Activated naive CD4-positive, alpha-beta T cell treated with anti-CD3 and anti-CD28 coated beads, Interleukin-2, amount 50 U/mL, for 72 hours (primary cell): ENCODE measurements around the gene DNAH2. TPM values are rescaled to one million over a fixed set of nuclear protein-coding genes. Genes with fewer than 3 reads are reported as not detected.
A peak's percentile ranks its signal among the peaks of the same experiment; 100 is the strongest.
"Not testable (repeated sequence)": the region's sequence is repeated elsewhere in the genome, so short reads cannot be mapped to it uniquely, and the experiment has no call there.

Source experiments
- ATAC-seq, 2 donors: fragments of 150-1000 bp; cut with Tn5 transposase; 2 replicates each; pipeline ENCODE4 v1.10.0; 2021; ENCODE audit warnings: mild to moderate bottlenecking in 2 of 2, moderate library complexity in 2 of 2
- DNase-seq, 2 donors: peaks; one replicate each; pipeline ENCODE4 v3.0.0; 2021 to 2022; ENCODE audit warnings: low spot score in 2 of 2
- H3K27ac Mint-ChIP-seq, 2 donors: one replicate each; pipeline ENCODE4 v1.8.0; 2022; ENCODE audit warnings: mild to moderate bottlenecking in 2 of 2, mixed read lengths in 2 of 2
- H3K36me3 Mint-ChIP-seq, 2 donors: one replicate each; pipeline ENCODE4 v1.8.0; 2022; ENCODE audit warnings: mixed read lengths in 2 of 2
- H3K9me3 Mint-ChIP-seq, 2 donors: one replicate each; pipeline ENCODE4 v1.8.0; 2022; ENCODE audit warnings: mixed read lengths in 2 of 2
- total RNA-seq, 2 donors: library from RNA; stranded (reverse); gene quantifications; one replicate each; pipeline ENCODE4 v1.2.3, GENCODE V29; 2022

DNAH2 gene
- total RNA-seq, 2 donors from 2014 or later: 0.05 to 0.19 TPM

DNA sequence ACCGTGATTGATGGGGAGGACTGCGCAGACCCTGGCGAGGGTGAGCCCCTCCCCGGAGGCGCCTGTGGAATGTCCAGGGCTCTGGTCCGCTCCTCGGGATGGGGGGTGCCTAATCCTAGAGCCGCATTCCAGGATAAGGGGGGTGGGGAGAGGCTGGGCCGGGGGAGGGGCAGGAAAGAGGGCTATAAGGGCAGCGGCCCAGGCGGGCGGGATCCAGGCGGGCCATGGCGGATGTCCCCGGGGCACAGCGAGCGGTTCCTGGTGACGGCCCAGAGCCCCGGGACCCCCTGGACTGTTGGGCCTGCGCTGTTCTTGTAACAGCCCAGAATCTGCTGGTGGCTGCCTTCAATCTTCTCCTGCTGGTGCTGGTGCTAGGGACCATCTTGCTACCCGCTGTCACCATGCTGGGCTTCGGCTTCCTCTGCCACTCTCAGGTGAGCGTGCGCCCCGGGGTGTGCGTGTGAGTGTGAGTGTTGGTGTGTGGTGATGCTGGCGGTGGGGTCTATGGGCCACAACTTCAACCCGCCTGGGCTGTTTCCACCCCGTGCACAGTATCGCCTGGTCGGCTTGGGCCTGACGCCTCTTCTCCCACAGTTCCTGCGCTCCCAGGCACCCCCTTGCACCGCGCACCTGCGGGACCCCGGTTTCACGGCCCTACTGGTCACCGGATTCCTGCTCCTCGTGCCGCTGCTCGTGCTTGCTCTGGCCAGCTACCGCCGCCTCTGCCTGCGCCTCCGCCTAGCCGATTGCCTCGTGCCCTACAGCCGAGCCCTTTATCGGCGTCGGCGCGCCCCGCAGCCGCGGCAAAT is 137.5 kb downstream of the DNAH2 start, which contains the start of gene TMEM88:
TMEM88 (plus strand) TSS at position 216 of the 809 bp plus-strand sequence; CDS start at position 225, 9 bp downstream.
- Mint-ChIP-seq H3K27ac (no peak within 1 kb of the TSS), H3K9me3 (no peaks in the 10 kb centered on the region), H3K36me3 (peaks cover 5 to 6% of the 10 kb centered on the region in 2 donors)
- DNase-seq: peak in 1 of 2 donors; percentile 60
- ATAC-seq: no peak

DNA sequence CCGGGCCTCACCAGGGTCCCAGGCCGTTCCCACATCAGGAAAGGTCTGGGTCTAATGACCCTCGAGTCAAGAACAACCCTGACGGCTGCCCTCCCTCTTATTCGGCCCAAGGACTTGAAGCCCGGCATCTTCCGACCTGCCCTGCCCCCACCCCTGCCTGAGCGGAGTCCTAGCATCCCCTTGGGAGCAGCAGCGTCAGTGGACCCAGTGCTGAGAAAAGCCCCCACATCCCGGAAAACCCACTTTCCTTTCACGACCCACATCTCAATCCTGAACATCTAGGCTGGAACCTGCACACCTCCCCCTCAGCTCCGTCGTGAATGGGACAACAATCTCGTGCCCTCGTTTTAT is 138.1 kb downstream of the DNAH2 start:
- no peak overlapping the region for H3K27ac Mint-ChIP-seq
- ATAC-seq (no peak), DNase-seq (no peak)
- H3K36me3 Mint-ChIP-seq: peaks cover 5% of the 10 kb centered on the region in 2 donors
- no peaks in the 10 kb centered on the region for H3K9me3 Mint-ChIP-seq

DNA sequence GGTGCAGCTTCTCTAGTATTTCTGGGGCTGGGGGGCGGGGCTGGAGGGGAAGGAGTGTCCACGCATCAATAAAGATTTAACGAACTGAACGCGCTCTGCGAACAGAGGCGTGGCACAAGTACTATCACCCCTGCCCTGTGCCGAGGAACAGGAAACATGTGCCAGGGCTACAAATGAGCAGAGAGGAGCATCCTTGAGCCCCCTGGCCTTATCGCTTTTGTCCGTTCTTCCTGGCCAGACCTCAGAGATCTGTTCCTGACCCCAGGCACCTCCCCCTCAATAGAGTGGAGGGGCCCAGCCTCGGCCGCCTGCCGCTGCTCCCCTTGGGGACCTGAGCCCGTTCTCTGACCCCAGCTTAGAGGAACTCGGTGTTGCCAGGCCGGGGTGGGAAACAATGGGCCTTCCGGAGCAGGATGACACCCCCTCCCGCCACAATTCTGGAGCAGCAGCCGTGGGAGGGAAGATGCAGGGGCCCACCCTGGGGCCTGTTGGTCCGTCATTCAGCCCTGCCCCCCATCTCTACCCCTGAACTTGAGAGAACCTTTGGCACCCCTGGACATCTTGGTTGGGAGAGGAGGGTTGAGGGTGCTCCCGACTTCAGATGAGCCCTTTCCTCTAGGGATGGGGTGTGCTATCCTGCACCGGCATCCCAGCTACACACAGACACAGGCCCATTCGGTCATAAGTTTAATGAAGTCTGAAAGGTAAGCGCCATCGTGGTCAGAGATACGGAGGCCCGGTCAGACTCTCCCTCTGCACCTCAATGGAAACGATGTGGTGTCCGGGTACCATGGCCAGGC is 138.7 kb downstream of the DNAH2 start:
- peak in 1 of 2 donors; percentile 49 for DNase-seq
- H3K36me3 Mint-ChIP-seq: peaks cover 0 to 5% of the 10 kb centered on the region in 2 donors
- H3K27ac Mint-ChIP-seq: no peak overlapping the region
- ATAC-seq: no peak
- no peaks in the 10 kb centered on the region for H3K9me3 Mint-ChIP-seq

DNA sequence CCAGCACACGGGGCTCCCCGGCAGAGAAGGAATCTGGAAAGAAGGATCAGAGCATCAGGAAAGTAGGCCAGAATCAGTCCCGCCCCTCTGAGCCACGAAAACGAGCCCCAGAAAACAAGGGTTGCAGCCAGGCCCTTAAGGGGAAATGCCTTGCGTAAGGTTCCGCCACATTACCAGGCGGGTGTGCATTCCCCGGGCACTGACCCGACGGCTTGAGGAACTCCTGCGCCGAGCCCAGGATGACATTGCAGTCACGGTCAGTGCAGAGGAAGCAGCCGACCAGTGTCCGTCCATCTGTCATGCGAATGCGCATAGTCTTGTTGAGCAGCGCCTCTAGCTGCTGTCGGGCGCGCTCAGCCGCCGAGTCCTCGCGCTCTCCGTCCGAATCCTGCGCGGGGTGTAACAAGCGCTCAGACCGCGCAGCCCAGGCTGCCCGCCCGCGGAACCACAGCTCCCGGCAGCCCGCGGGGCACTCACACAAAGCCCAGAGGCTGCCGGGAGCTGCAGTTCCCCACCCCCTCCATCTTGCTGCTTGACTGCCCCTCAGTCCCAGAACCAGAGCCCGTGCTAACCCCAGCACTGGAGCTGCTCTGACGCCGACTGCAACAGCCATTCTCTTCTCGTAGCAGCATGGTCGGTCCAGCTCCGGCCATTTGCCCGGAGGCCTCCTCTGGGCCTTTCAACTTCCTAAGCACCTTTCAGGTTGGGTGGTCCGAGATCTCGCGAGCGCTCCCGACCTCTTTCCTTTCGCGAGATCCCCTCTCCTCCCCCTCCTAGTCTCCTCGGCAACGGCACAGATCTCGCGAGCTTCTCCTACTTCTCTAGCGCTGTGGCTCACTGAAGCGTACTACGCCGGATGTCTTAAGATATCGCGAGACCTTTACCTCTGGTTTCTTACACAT is 139.5 kb downstream of the DNAH2 start, which contains the start of gene NAA38:
NAA38 (minus strand) TSS at position 749 of the 902 bp plus-strand sequence; CDS start at position 653, 96 bp downstream.
- Mint-ChIP-seq H3K36me3 (no peaks in the 10 kb centered on the region), H3K9me3 (no peaks in the 10 kb centered on the region), H3K27ac (no peak within 1 kb of the TSS)
- DNase-seq: peak; percentile 87 to 94
- peak; percentile 91 to 94 for ATAC-seq

DNA sequence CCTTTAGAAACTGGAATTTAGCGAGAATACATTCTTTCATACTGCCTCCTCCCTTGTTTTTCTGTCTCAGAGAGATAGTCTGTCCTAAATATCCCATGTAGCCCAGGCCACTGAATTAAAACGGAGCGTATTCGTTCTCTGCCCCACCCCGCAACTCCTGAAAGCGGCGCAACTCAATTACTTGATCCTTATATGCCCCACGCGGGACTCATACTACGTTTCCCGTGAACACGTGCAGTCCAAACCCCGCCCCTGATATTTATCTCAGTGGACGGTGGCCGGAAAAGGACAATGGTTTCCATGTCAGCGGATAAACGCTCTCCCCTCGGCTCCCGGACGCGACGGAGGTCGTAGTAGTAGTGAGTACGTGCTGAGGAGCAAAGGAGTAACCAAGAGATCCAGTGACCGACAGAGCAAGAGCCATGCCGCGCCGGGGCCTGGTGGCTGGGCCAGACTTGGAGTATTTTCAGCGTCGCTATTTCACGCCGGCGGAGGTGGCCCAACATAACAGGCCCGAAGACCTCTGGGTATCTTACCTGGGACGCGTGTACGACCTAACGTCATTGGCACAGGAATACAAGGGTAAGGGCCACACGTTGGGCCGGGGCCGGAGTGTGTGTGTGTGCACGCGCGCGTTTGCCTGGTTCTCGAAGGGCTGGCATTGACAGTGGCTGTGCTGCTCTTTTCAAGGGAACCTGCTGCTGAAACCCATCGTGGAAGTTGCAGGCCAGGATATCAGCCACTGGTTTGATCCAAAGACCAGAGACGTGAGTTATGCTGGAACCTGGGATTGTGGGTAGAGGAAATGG is 140.4 kb downstream of the DNAH2 start, which contains the start of gene CYB5D1:
CYB5D1 (plus strand) TSS at position 291 of the 809 bp plus-strand sequence; CDS start at position 423, 132 bp downstream.
- Mint-ChIP-seq H3K36me3 (no peaks in the 10 kb centered on the region), H3K9me3 (no peaks in the 10 kb centered on the region)
- peak; percentile 57 to 58 for ATAC-seq

DNA sequence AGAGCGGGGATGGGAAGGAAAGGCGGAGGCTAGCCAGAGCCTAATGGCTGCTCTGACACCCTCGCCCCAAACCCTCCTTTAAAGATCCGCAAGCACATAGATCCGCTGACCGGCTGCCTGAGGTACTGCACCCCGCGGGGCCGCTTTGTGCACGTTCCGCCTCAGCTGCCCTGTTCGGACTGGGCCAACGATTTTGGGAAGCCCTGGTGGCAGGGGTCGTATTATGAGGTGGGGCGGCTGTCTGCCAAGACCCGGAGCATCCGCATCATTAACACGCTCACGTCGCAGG is 140.9 kb downstream of the DNAH2 start:
- Mint-ChIP-seq H3K36me3 (no peaks in the 10 kb centered on the region), H3K9me3 (no peaks in the 10 kb centered on the region), H3K27ac (no peak overlapping the region)
- ATAC-seq (no peak), DNase-seq (peak in 1 of 2 donors; percentile 56)

More for the DNA sequence above, 140.4 kb downstream of the DNAH2 start, which contains the start of gene CYB5D1:
- DNase-seq: peak; percentile 83 to 87
- H3K27ac Mint-ChIP-seq: no peak within 1 kb of the TSS

DNA sequence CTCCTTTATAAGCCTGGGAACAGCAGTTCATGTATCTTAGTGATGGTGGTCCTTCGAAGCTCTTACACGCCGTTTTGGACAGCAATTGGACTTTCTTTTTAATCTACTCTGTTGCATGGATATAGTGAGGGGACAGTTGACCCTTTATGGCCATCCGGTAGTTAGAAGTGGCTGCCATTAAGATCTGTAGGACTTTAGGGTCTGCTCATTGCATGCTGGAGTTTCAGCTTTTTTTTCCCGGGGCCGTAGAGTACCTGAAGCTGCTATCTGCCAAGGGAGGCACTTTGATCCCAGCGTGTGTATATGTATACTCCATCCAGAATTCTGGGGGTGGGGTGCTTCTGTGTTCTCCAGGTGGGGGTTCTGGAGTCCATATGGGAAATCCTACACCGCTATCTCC is 141.5 kb downstream of the DNAH2 start:
- Mint-ChIP-seq H3K27ac (no peak overlapping the region), H3K9me3 (no peaks in the 10 kb centered on the region), H3K36me3 (no peaks in the 10 kb centered on the region)
- DNase-seq (no peak), ATAC-seq (no peak)

DNA sequence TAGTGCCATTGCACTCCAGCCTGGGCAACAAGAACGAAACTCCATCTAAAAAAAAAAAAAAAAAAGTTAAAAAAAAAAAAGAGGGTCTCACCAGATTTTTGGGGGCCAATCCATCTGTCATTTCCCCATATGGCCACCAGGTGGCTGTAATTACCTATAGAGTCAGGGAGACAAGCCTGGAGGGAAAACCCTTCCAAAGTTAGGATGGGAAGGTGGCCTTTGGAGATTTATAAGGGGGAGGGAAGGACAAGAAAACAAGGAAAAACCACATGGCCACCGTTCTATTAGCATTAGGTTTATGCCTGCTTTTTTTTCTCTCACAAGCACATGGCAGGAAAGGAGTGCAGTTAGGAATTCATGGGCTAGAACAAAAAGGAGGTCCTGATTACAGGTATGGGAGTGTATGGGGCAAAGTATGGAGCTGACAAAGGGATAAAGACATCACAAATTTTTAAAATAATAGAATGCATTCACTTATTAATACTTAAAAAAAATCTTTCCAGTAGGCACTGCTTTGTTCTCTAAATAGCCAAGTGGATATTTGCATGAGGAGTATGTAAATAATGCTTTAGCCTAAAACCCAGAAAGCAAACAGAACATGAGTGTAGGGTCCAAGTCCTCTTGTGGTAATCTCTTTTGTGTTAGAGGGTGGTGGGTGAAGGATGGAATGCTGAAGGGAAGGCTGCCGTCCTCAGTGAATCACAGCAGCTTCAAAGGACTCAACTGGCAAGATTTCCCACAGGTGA is 145.3 kb downstream of the DNAH2 start:
- peak overlapping the region in 1 of 2 donors; percentile 16 for H3K27ac Mint-ChIP-seq
- DNase-seq: no peak

DNA sequence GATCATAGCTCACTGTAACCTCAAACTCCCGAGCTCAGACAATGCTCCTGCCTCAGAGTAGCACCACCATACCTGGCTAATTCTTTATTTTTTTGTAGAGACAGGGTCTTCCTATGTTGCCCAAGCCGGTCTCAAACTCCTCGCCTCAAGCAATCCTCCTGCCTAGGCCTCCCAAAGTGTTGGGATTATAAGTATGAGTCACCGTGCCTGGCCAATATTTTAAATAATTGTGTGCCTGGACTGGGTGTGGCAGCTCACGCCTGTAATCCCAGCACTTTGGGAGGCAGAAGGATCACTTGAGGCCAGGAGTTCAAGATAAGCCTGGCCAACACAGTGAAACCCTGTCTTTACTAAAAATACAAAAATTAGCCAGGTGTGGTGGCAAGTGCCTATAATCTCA is 146.8 kb downstream of the DNAH2 start:
- H3K27ac Mint-ChIP-seq, ATAC-seq, H3K9me3 Mint-ChIP-seq, DNase-seq: not testable (repeated sequence)
- peaks cover 0 to 28% of the 10 kb centered on the region in 2 donors for H3K36me3 Mint-ChIP-seq

More for the DNA sequence above, 145.3 kb downstream of the DNAH2 start:
- Mint-ChIP-seq H3K36me3 (peaks cover 0 to 25% of the 10 kb centered on the region in 2 donors), H3K9me3 (no peaks in the 10 kb centered on the region)
- no peak for ATAC-seq

DNA sequence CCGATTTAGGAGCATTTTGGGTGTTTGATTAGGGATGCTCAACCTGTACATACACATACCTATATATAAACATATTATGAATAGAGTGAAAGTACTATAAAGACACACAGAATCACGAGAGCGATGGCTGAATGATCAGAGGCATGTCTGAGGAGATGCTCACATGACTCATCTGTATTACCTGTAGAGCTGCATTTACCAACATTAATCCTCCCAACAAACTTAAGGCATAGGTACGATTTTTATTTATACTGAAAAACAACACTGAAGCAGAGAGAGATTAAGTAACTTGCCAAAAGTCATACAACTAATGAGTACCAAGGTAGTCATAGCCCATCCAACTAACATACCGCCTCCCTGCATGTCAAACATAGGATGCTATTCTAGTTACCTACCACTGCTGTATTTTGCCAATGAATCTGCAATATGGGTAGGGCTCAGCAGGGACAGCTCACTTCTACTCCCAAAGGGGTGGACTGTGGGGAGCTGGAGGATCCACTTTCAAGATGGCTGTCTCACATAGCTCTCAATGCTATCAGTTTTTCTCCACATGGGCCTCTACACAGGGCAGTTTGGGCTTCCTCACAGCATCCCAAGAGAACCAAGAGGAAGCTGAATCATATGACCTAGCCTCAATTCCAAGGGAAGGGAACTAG is 147.6 kb downstream of the DNAH2 start:
- ATAC-seq (peak in 1 of 2 donors; percentile 37), DNase-seq (no peak)
- Mint-ChIP-seq H3K36me3 (peaks cover 0 to 28% of the 10 kb centered on the region in 2 donors), H3K27ac (no peak overlapping the region), H3K9me3 (no peaks in the 10 kb centered on the region)

DNA sequence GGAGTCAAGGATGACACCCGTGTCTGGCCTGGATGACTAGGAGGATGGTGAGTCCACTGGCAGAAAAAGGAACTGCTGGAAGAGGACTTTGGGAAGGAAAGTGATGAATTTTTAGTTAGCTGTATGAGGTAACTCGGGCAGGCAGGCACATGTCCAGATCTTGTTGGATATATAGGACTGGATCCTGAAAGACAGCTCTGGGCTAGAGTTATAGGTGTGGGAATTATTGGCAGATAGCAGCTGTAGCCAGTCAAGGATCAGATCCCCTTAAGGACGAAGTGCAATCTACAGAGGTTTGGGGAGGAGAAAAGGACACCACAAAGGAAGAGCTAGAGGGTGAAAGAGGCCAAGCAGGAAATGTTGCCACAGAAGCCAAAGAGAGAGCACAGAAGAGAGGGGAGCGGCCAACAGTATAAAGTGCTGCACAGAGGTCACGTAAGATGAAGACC is 150.4 kb downstream of the DNAH2 start:
- DNase-seq (no peak), ATAC-seq (peak in 1 of 2 donors; percentile 54)
- Mint-ChIP-seq H3K27ac (peak overlapping the region; percentile 62 to 63), H3K36me3 (peaks cover 0 to 28% of the 10 kb centered on the region in 2 donors), H3K9me3 (no peaks in the 10 kb centered on the region)

DNA sequence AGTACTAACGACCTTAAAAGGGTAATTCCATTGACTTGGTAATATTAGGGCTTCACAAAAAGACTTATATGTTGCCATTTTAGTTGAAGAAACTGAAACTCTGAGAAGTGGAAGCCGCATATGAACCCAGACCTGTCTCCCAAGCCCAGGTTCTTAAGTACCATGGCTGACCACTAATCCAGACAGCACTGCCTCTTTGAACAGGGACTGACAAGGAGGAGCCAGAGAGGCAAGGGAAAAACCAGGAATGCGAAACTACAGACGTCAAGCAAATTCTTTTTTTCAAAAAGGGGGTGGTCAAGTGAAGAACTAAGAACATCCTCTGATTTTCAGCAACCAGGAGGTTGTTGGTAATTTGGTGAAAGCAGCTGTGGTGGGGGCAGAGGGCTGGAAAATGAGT is 155.5 kb downstream of the DNAH2 start:
- no peaks in the 10 kb centered on the region for H3K9me3 Mint-ChIP-seq
- H3K36me3 Mint-ChIP-seq: peaks cover 0 to 6% of the 10 kb centered on the region in 2 donors
- ATAC-seq: no peak
- no peak for DNase-seq
- H3K27ac Mint-ChIP-seq: no peak overlapping the region

DNA sequence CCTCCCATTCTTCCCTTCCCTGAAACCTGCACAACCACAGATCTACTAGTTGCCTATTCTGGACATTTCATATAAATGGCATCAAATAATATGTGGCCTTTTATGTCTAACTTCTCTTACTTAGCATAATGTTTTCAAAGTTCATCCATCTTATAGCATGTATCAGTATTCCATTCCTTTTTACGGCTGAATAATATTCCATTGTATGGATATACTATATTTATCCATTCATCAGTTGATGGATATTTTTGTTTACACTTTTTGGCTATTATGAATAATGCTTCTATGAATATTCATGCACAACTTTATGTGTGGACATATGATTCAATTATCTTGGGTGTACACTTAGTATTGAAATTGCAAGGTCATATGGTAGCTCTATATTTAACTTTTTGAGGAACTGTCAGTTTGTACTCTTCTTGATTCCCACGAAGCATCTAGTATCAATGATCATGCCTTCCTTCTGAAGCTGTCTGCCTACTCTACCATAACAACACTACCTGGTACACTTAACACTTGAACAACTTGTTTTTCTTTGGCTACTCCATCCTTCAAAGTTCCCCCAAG is 158.3 kb downstream of the DNAH2 start:
- no peak for DNase-seq
- Mint-ChIP-seq H3K9me3 (no peaks in the 10 kb centered on the region), H3K27ac (no peak overlapping the region), H3K36me3 (peaks cover 0 to 5% of the 10 kb centered on the region in 2 donors)
- ATAC-seq: no peak

DNA sequence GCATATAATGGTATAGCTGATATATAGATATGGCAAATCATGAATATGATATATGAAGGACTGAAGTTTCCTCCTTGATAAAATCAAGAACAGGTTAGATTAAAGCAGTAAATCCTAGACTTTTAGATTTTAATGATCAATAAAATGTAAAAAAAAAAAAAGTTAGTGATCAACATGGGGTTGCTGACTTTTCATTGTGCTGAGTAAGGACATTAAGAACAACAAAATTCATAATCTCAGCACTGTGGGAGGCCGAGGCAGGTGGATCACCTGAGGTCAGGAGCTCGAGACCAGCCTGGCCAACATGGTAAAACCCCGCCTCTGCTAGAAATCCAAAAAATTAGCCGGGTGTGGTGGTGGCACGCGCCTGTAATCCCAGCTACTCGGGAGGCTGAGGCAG is 160.7 kb downstream of the DNAH2 start:
- Mint-ChIP-seq H3K36me3 (peaks cover 0 to 5% of the 10 kb centered on the region in 2 donors), H3K27ac (no peak overlapping the region), H3K9me3 (no peaks in the 10 kb centered on the region)
- ATAC-seq (no peak), DNase-seq (no peak)
